Neuronal stem cell (in vitro differentiated cells): ENCODE measurements around the gene DLGAP4.
A peak's percentile ranks its signal among the peaks of the same experiment; 100 is the strongest.

Experiments used
- DNase-seq: peaks from one replicate; pipeline ENCODE4 v3.0.0-alpha.2; 2013; ENCODE audit warnings: low spot score
- H2AFZ ChIP-seq: one replicate; pipeline ENCODE4 v1.6.1; 2013; ENCODE audit warnings: mild to moderate bottlenecking, low read length, inconsistent platforms
- H2AK5ac ChIP-seq: 2 replicates; pipeline ENCODE4 v1.6.1; 2013; ENCODE audit warnings: low read depth, mild to moderate bottlenecking, inconsistent platforms, low read length, moderate library complexity, mixed read lengths
- H2BK120ac ChIP-seq: 2 replicates; pipeline ENCODE4 v1.6.1; 2013; ENCODE audit warnings: low read depth, mild to moderate bottlenecking, inconsistent platforms, low read length, moderate library complexity, mixed read lengths
- H2BK12ac ChIP-seq: one replicate; pipeline ENCODE4 v1.6.1; 2013; ENCODE audit warnings: low read length, inconsistent platforms
- H2BK15ac ChIP-seq: 2 replicates; pipeline ENCODE4 v1.6.1; 2013; ENCODE audit warnings: mild to moderate bottlenecking, low read length, inconsistent platforms, mixed read lengths
- H2BK5ac ChIP-seq: one replicate; pipeline ENCODE4 v1.6.1; 2013; ENCODE audit warnings: inconsistent platforms, mild to moderate bottlenecking, low read length, moderate library complexity
- H3K14ac ChIP-seq: one replicate; pipeline ENCODE4 v1.6.1; 2013; ENCODE audit warnings: low read length, inconsistent platforms
- H3K18ac ChIP-seq: 2 replicates; pipeline ENCODE4 v1.6.1; 2013; ENCODE audit warnings: low read length, inconsistent platforms
- H3K23ac ChIP-seq: 2 replicates; pipeline ENCODE4 v1.6.1; 2013; ENCODE audit warnings: low read depth, mild to moderate bottlenecking, mixed read lengths, low read length, inconsistent platforms; ENCODE audit not compliant: poor library complexity
- H3K27ac ChIP-seq: replicated peaks from 3 replicates; pipeline ENCODE4 v1.5.1; 2013; ENCODE audit warnings: low read length, inconsistent platforms
- H3K27me3 ChIP-seq, 3 experiments: 2 replicates each; pipeline ENCODE4 v1.6.1; 2013; ENCODE audit warnings: low read length in 3 of 3, mild to moderate bottlenecking in 2 of 3, inconsistent platforms in 1 of 3, low read depth in 1 of 3, mixed read lengths in 1 of 3, moderate library complexity in 1 of 3; ENCODE audit not compliant: control insufficient read depth in 3 of 3, insufficient read depth in 3 of 3
- H3K36me3 ChIP-seq, 2 donors: replicated peaks in 1 of 2; 2 replicates each; pipeline ENCODE4 v1.6.1; 2013; ENCODE audit warnings: low read length in 2 of 2; ENCODE audit not compliant: control insufficient read depth in 2 of 2, insufficient read depth in 2 of 2
- H3K4ac ChIP-seq: 2 replicates; pipeline ENCODE4 v1.6.1; 2013; ENCODE audit warnings: inconsistent platforms, mild to moderate bottlenecking, low read length, moderate library complexity
- H3K4me1 ChIP-seq, 2 donors: 1 replicate in 1 of 2; 2 replicates in 1 of 2; pipeline ENCODE4 v1.6.1; 2013; ENCODE audit warnings: low read length in 2 of 2, low read depth in 1 of 2; ENCODE audit not compliant: control insufficient read depth in 2 of 2, insufficient read depth in 1 of 2
- H3K4me2 ChIP-seq: one replicate; pipeline ENCODE4 v1.6.1; 2013; ENCODE audit warnings: mild to moderate bottlenecking, low read length, inconsistent platforms; ENCODE audit not compliant: insufficient read depth, poor library complexity, severe bottlenecking
- H3K4me3 ChIP-seq, 2 donors: 2 replicates each; pipeline ENCODE4 v1.5.1; 2013; ENCODE audit warnings: low read length in 2 of 2, mild to moderate bottlenecking in 2 of 2, inconsistent platforms in 1 of 2, moderate library complexity in 1 of 2
- H3K79me1 ChIP-seq: one replicate; pipeline ENCODE4 v1.6.1; 2013; ENCODE audit warnings: low read depth, mild to moderate bottlenecking, inconsistent platforms, low read length, moderate library complexity
- H3K9ac ChIP-seq: one replicate; pipeline ENCODE4 v1.6.1; 2013; ENCODE audit warnings: mild to moderate bottlenecking, low read depth, low read length, inconsistent platforms; ENCODE audit not compliant: poor library complexity
- H3K9me3 ChIP-seq, 2 donors: replicated peaks in 1 of 2; 2 replicates each; pipeline versions ENCODE3 to v1.6.1; 2013; ENCODE audit warnings: low read length in 2 of 2, mild to moderate bottlenecking in 2 of 2, inconsistent platforms in 1 of 2, low read depth in 1 of 2, mixed read lengths in 1 of 2, moderate library complexity in 1 of 2; ENCODE audit not compliant: control insufficient read depth in 2 of 2, insufficient read depth in 1 of 2
- H4K8ac ChIP-seq: one replicate; pipeline ENCODE4 v1.6.1; 2013; ENCODE audit warnings: low read depth, mild to moderate bottlenecking, inconsistent platforms, low read length, moderate library complexity
- H4K91ac ChIP-seq: one replicate; pipeline ENCODE4 v1.6.1; 2013; ENCODE audit warnings: low read length, low read depth, mild to moderate bottlenecking, inconsistent platforms; ENCODE audit not compliant: poor library complexity
- WGBS, 2 donors: extraction: QIAGEN DNeasy Blood & Tissue Kit; methylation state at CpG; one replicate each; pipeline ENCODE4 v1.1.7; 2013; ENCODE audit warnings: missing lambda C conversion rate in 2 of 2, mixed read lengths in 1 of 2; ENCODE audit not compliant: insufficient read length in 2 of 2, insufficient replicate concordance in 1 of 2; ENCODE audit errors: extremely low coverage in 2 of 2; 5-methylcytosine and 5-hydroxymethylcytosine counted together

DLGAP4 gene

GRCh38 chr20:36384022-36384619 lies 78.0 kb downstream of the DLGAP4 start:
- DNase-seq, result peak; percentile 92
- H2AFZ ChIP-seq, result no peak overlapping the region
- no peak overlapping the region for H2BK120ac ChIP-seq
- no peak overlapping the region for H2BK5ac ChIP-seq
- H3K4ac ChIP-seq, result no peak overlapping the region
- H2BK15ac ChIP-seq, result no peak overlapping the region
- no CpG with 5 or more reads among the region's 6 CpGs for WGBS, 2 donors
- H3K4me1 ChIP-seq, result peaks cover 0 to 5% of the 10 kb centered on the region in 2 donors
- no peak overlapping the region for H4K8ac ChIP-seq
- H2AK5ac ChIP-seq, result no peak overlapping the region
- no peak overlapping the region for H3K4me3 ChIP-seq
- H3K18ac ChIP-seq, result no peak overlapping the region
- H3K27ac ChIP-seq, result no peak overlapping the region
- no peak overlapping the region for H3K23ac ChIP-seq
- H3K9me3 ChIP-seq, result no peaks in the 10 kb centered on the region
- H3K27me3 ChIP-seq, result peaks cover 0 to 5% (median 1%) of the 10 kb centered on the region in 3 experiments
- H3K9ac ChIP-seq, result no peak overlapping the region
- no peaks in the 10 kb centered on the region for H3K36me3 ChIP-seq
- H2BK12ac ChIP-seq, result no peak overlapping the region
- H3K79me1 ChIP-seq, result no peaks in the 10 kb centered on the region
- no peak overlapping the region for H4K91ac ChIP-seq
- H3K4me2 ChIP-seq, result no peak overlapping the region
- no peak overlapping the region for H3K14ac ChIP-seq

GRCh38 chr20:36385503-36385902 lies 79.4 kb downstream of the DLGAP4 start:
- no peaks in the 10 kb centered on the region for H3K79me1 ChIP-seq
- WGBS, 2 donors, result no CpG with 5 or more reads among the region's 3 CpGs
- H2BK15ac ChIP-seq, result no peak overlapping the region
- H3K27ac ChIP-seq, result no peak overlapping the region
- H4K8ac ChIP-seq, result no peak overlapping the region
- no peak overlapping the region for H3K4me3 ChIP-seq
- no peak overlapping the region for H2BK12ac ChIP-seq
- H3K23ac ChIP-seq, result peak overlapping the region; percentile 57
- no peak overlapping the region for H2BK5ac ChIP-seq
- peak overlapping the region; percentile 16 for H3K18ac ChIP-seq
- H3K36me3 ChIP-seq, result no peaks in the 10 kb centered on the region
- no peak overlapping the region for H2AK5ac ChIP-seq
- H3K9ac ChIP-seq, result no peak overlapping the region
- no peak for DNase-seq
- no peak overlapping the region for H2BK120ac ChIP-seq
- no peak overlapping the region for H3K4ac ChIP-seq
- peaks cover 0 to 5% of the 10 kb centered on the region in 2 donors for H3K4me1 ChIP-seq
- H3K4me2 ChIP-seq, result no peak overlapping the region
- H3K27me3 ChIP-seq, result peaks cover 0 to 1% (median 0%) of the 10 kb centered on the region in 3 experiments
- H2AFZ ChIP-seq, result no peak overlapping the region
- H3K14ac ChIP-seq, result no peak overlapping the region
- no peaks in the 10 kb centered on the region for H3K9me3 ChIP-seq
- no peak overlapping the region for H4K91ac ChIP-seq

DNA sequence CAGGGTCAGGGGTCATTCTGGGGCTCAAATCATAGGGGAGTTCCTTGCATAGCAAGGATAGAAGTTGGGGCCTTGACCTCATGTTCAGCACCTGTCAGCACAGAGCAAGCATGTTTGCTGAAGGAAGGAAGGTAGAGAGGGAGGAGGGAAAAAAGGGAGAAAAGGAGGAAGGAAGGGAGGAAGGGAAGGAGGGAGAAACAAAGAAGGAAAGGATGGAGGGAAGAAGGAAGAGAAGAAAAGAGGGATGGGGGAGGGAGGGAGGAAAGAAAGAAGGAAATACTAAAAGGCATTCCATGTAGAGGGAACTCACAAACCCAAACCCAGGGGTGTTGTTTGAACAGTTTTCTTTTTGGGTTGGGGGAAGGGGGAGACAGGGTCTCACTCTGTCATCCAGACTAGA lies 80.1 kb downstream of the DLGAP4 start:
- Histone ChIP-seq H4K91ac (no peak overlapping the region), H3K27ac (no peak overlapping the region), H2AK5ac (no peak overlapping the region), H3K9ac (no peak overlapping the region), H3K18ac (no peak overlapping the region), H3K4me2 (no peak overlapping the region), H2AFZ (no peak overlapping the region), H3K4me3 (no peak overlapping the region), H3K4ac (no peak overlapping the region), H4K8ac (no peak overlapping the region), H2BK15ac (no peak overlapping the region), H2BK12ac (no peak overlapping the region), H3K79me1 (no peaks in the 10 kb centered on the region), H3K9me3 (no peaks in the 10 kb centered on the region), H2BK120ac (no peak overlapping the region), H3K36me3 (no peaks in the 10 kb centered on the region), H3K23ac (no peak overlapping the region), H3K4me1 (peaks cover 2 to 6% of the 10 kb centered on the region in 2 donors), H2BK5ac (no peak overlapping the region), H3K14ac (no peak overlapping the region), H3K27me3 (peaks cover 0 to 4% (median 0%) of the 10 kb centered on the region in 3 experiments)
- no peak for DNase-seq

DNA sequence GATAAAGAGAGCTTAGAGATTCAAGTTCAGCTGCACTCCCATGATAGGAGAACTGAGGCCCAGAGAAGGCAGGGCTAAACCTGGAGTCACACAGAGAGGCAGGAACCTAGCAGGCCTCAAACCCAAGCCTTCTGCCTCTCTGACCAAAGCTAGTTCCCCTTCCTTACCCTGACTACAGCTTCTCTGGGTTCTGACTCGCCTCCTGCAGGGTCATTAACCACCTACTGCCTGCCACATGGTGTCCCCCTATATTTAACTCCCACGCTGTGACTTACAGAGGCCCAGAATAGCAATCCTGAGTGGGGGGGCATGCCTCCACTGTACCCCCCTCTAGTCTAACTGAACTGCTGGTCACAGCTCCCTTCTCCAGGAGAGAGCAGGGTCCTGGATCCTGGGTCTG lies 84.1 kb downstream of the DLGAP4 start:
- H3K79me1 ChIP-seq, result no peaks in the 10 kb centered on the region
- H2AFZ ChIP-seq, result no peak overlapping the region
- no peak overlapping the region for H3K14ac ChIP-seq
- no peak overlapping the region for H2BK120ac ChIP-seq
- no peak overlapping the region for H2BK12ac ChIP-seq
- H3K27me3 ChIP-seq, result peaks cover 0 to 9% (median 0%) of the 10 kb centered on the region in 3 experiments
- H3K4me3 ChIP-seq, result no peak overlapping the region
- H4K8ac ChIP-seq, result no peak overlapping the region
- H2BK15ac ChIP-seq, result no peak overlapping the region
- H3K18ac ChIP-seq, result no peak overlapping the region
- H2BK5ac ChIP-seq, result no peak overlapping the region
- no peak overlapping the region for H2AK5ac ChIP-seq
- no peaks in the 10 kb centered on the region for H3K36me3 ChIP-seq
- no peak overlapping the region for H3K4me2 ChIP-seq
- no peak overlapping the region for H4K91ac ChIP-seq
- H3K9me3 ChIP-seq, result no peaks in the 10 kb centered on the region
- no peak overlapping the region for H3K9ac ChIP-seq
- WGBS, 2 donors, result no CpG with 5 or more reads among the region's 2 CpGs
- no peak overlapping the region for H3K27ac ChIP-seq
- no peak for DNase-seq
- H3K23ac ChIP-seq, result no peak overlapping the region
- no peak overlapping the region for H3K4ac ChIP-seq
- peaks cover 4 to 11% of the 10 kb centered on the region in 2 donors for H3K4me1 ChIP-seq
